Endothelial cell of umbilical vein (primary cell): ENCODE data around the gene RBBP5. TPM values are rescaled to one million over a fixed set of nuclear protein-coding genes. Genes with fewer than 3 reads are reported as not detected.

Source experiments
- BruUV-seq: library from RNA; stranded (reverse); fragments of 400-500 nt; replicated peaks from 2 replicates; lab custom pipeline; 2021; lab: Mats Ljungman, UMichigan
- CTCF ChIA-PET: fragments of 300-600, 350-600 bp; sonication (Branson Sonifier 250); formaldehyde crosslinking; loops from one replicate; lab custom pipeline; 2021; ENCODE audit warnings: antibody characterized with exemption, inconsistent platforms; lab: Charles Lee
- POLR2A ChIA-PET: fragments of 300-600, 350-600 bp; sonication (Branson Sonifier 250); formaldehyde crosslinking; loops from one replicate; lab custom pipeline; 2021; ENCODE audit warnings: antibody characterized with exemption, inconsistent platforms; lab: Charles Lee
- DNase-seq: peaks from one replicate; pipeline ENCODE4 v3.0.0-alpha.2; 2011; ENCODE audit warnings: low read depth, low spot score
- FAIRE-seq: peaks from 2 replicates; lab custom pipeline; 2011; peaks lifted over from hg19 to GRCh38; lab: Jason Lieb, UNC
- H2AFZ ChIP-seq: 2 replicates; pipeline ENCODE4 v1.6.0; 2012; ENCODE audit warnings: low read depth, low read length, control low read depth, inconsistent platforms
- H3K27ac ChIP-seq: 2 replicates; pipeline ENCODE4 v1.5.1; 2011; ENCODE audit warnings: low read depth, mild to moderate bottlenecking, control low read depth, low read length, moderate library complexity; ENCODE audit not compliant: insufficient read depth
- H3K27me3 ChIP-seq, 2 experiments: 2 replicates each; pipeline versions ENCODE4 v1.6.0 to v1.6.1; 2011; ENCODE audit warnings: low read length in 2 of 2, mixed read lengths in 1 of 2; ENCODE audit not compliant: control insufficient read depth in 2 of 2, insufficient read depth in 2 of 2
- H3K36me3 ChIP-seq, 2 experiments: 2 replicates in 1 of 2; 3 replicates in 1 of 2; pipeline ENCODE4 v1.5.1; 2011; ENCODE audit warnings: low read length in 2 of 2, mild to moderate bottlenecking in 1 of 2, moderate library complexity in 1 of 2; ENCODE audit not compliant: control insufficient read depth in 2 of 2, insufficient read depth in 2 of 2; ENCODE audit errors: extremely low read depth in 1 of 2
- H3K4me1 ChIP-seq: 3 replicates; pipeline ENCODE4 v1.5.1; 2011; ENCODE audit warnings: mild to moderate bottlenecking, low read length; ENCODE audit not compliant: control insufficient read depth, insufficient read depth; ENCODE audit errors: extremely low read depth
- H3K4me2 ChIP-seq: 2 replicates; pipeline ENCODE4 v1.6.1; 2011; ENCODE audit warnings: low read length, control low read depth, mixed read lengths; ENCODE audit not compliant: insufficient read depth
- H3K4me3 ChIP-seq, 3 experiments: fragments of 200-600 bp in 1 of 3; sonication (generic), shearing (Covaris generic) in 1 of 3; replicated peaks in 1 of 3; 2 replicates each; pipeline ENCODE4 v1.5.1; 2011 to 2016; ENCODE audit warnings: control low read depth in 3 of 3, low read length in 3 of 3, mild to moderate bottlenecking in 2 of 3, inconsistent platforms in 1 of 3, low read depth in 1 of 3, moderate library complexity in 1 of 3; ENCODE audit not compliant: insufficient read depth in 1 of 3
- H3K79me2 ChIP-seq: 2 replicates; pipeline ENCODE4 v1.6.0; 2012; ENCODE audit warnings: low read length, inconsistent platforms; ENCODE audit not compliant: control insufficient read depth, insufficient read depth
- H3K9ac ChIP-seq: replicated peaks from 2 replicates; pipeline ENCODE3; 2011; ENCODE audit warnings: low read length, control low read depth; ENCODE audit not compliant: insufficient read depth; ENCODE audit errors: extremely low read depth
- H3K9me1 ChIP-seq: replicated peaks from 3 replicates; pipeline ENCODE4 v1.6.0; 2011; ENCODE audit warnings: mild to moderate bottlenecking, low read length; ENCODE audit not compliant: control insufficient read depth, insufficient read depth; ENCODE audit errors: extremely low read depth
- H3K9me3 ChIP-seq: replicated peaks from 2 replicates; pipeline ENCODE4 v1.5.1; 2012; ENCODE audit warnings: low read length, inconsistent platforms; ENCODE audit not compliant: control insufficient read depth, insufficient read depth
- H4K20me1 ChIP-seq: replicated peaks from 2 replicates; pipeline ENCODE3; 2011; ENCODE audit warnings: mild to moderate bottlenecking, low read length; ENCODE audit not compliant: control insufficient read depth, insufficient read depth; ENCODE audit errors: extremely low read depth
- CTCF ChIP-seq, 2 donors: IDR thresholded peaks; 1 replicate in 1 of 2; 2 replicates in 1 of 2; pipeline ENCODE4 v1.5.1; 2011; ENCODE audit warnings: low read length in 2 of 2, mild to moderate bottlenecking in 2 of 2, moderate library complexity in 2 of 2, control low read depth in 1 of 2, inconsistent platforms in 1 of 2, low read depth in 1 of 2; ENCODE audit not compliant: insufficient read depth in 1 of 2; ENCODE audit errors: extremely low read depth in 1 of 2
- FOS ChIP-seq: IDR thresholded peaks from 2 replicates; pipeline ENCODE4 v1.6.1; 2011; ENCODE audit warnings: mild to moderate bottlenecking, low read length, moderate library complexity, borderline replicate concordance; ENCODE audit not compliant: insufficient read depth
- GATA2 ChIP-seq: IDR thresholded peaks from 2 replicates; pipeline ENCODE4 v1.7.0; 2011; ENCODE audit warnings: low read depth, mild to moderate bottlenecking, moderate library complexity, mixed read lengths, low read length; ENCODE audit not compliant: insufficient read length, insufficient read depth
- JUN ChIP-seq: IDR thresholded peaks from 2 replicates; pipeline ENCODE4 v1.6.1; 2011; ENCODE audit warnings: borderline replicate concordance, low read depth; ENCODE audit not compliant: insufficient read length, insufficient read depth
- MAX ChIP-seq: IDR thresholded peaks from 2 replicates; pipeline ENCODE4 v1.6.1; 2011; ENCODE audit not compliant: insufficient read depth, insufficient read length
- MYC ChIP-seq: IDR thresholded peaks from one replicate; pipeline ENCODE4 v1.6.1; 2011; ENCODE audit warnings: mild to moderate bottlenecking, low read depth, low read length
- POLR2A ChIP-seq: IDR thresholded peaks from 2 replicates; pipeline ENCODE4 v1.6.1; 2012; ENCODE audit warnings: low read depth, mild to moderate bottlenecking, control low read depth, low read length
- POLR2AphosphoS5 ChIP-seq: IDR thresholded peaks from 2 replicates; pipeline ENCODE4 v1.6.1; 2012; ENCODE audit warnings: low read depth, mild to moderate bottlenecking, control low read depth, low read length, moderate library complexity; ENCODE audit not compliant: insufficient read depth
- dilution Hi-C: fragments of 300-500 bp; cut with MboI; formaldehyde crosslinking; loops from one replicate; pipeline ENCODE4 v1.15.0; 2019; ENCODE audit warnings: low sequenced_read_pairs; ENCODE audit not compliant: extremely low pct_ligation_motif_present
- intact Hi-C: fragments of 100-400 bp; cut with micrococcal nuclease; formaldehyde crosslinking; loops from one replicate; pipeline ENCODE4 v1.10.0; 2022
- polyA plus RNA-seq, 4 experiments: library from polyadenylated mRNA; depleted of rRNA in 3 of 4; stranded (reverse) in 3 of 4; unstranded in 1 of 4; fragments of >200 nt; gene quantifications; 2 replicates each; pipeline versions ENCODE4 v1.2.1 to v1.2.3, GENCODE V29; 2011 to 2012; ENCODE audit warnings: missing spikeins in 1 of 4
- total RNA-seq: library from RNA; stranded (reverse); gene quantifications from 2 replicates; pipeline ENCODE4 v1.2.3, GENCODE V29; 2021

RBBP5 gene
- total and polyA plus RNA-seq, 2 donors (not counting 3 experiments of a cell fraction or from before 2014, with no cell fraction given) = 5.8 to 14.2 TPM

GRCh38 chr1:205067031-205067430 lies 54.7 kb downstream of the RBBP5 start:
- dilution Hi-C loops = no loop called here
- intact Hi-C loops = no loop called here
- Histone ChIP-seq H2AFZ (no peak overlapping the region), H3K27me3 (peaks cover 0 to 2% of the 10 kb centered on the region in 2 experiments), H3K4me3 (no peak overlapping the region), H3K27ac (no peak overlapping the region), H3K36me3 (no peaks in the 10 kb centered on the region), H3K79me2 (no peaks in the 10 kb centered on the region), H3K4me2 (no peak overlapping the region), H4K20me1 (no peaks in the 10 kb centered on the region), H3K9me3 (no peaks in the 10 kb centered on the region), H3K9ac (no peak overlapping the region), H3K9me1 (no peaks in the 10 kb centered on the region), H3K4me1 (no peaks in the 10 kb centered on the region)
- no peak for DNase-seq
- TF ChIP-seq FOS (no peak), POLR2AphosphoS5 (no peak), GATA2 (no peak), MAX (no peak), JUN (no peak), POLR2A (no peak), CTCF (IDR thresholded peaks at IDR 0.05; ENCODE audit: extremely low read depth in 1 of 2, insufficient read depth in 1 of 2, low read depth in 1 of 2, low read length in 2 of 2) (no peak), MYC (no peak)
- CTCF ChIA-PET = interaction anchor here (2.2 kb wide), 1 partner anchor 189 kb away, joined by 9 read pairs; no protein-coding TSS in a partner anchor
- no peak for FAIRE-seq
- POLR2A ChIA-PET = no interaction called here
- no TSS peak for BruUV-seq
